TTC549 (cell line): ENCODE measurements around the gene TRPM3.

ENCODE experiments used
- FAIRE-seq: peaks from 2 replicates; lab custom pipeline; 2012; peaks lifted over from hg19 to GRCh38; lab: Jason Lieb, UNC

The TRPM3 gene

DNA sequence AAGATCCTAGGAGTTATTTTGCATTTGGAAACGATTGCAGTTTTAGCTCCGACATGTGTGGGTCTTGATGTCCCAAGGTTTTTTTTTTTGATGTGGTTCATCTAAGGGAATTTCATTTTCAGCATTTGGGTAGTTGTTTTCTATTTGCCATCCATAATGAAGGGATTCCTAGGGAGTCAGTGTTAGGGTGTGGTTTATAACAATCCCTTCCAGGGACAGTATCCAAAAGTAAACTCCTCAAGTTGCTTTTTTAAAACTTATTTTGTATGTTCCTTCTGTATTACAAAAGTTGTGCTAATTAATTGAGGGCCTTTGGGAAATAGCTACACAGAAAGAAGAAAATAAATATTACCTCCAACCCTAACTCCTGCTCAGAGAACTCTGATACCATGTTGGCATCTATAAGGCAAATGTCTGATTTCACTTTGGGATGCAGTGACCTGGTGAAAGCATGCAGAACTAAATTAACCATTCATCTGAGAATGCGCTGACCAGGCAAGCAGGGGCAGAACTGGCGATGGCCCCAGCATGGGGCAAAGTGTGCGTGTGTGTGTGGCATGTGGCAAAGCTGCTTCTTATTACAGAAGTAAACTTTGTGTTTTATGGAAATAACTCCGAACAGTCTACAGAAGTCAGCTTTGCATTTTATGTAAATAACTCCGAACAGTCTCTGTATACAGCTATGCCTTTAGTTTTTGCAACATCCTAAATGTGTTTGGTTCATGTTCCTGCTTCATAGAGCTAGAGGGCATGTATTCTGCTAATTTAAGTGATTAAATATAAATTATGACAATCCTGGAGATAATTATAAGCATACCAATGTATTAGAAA, 237.2 kb downstream of the TRPM3 start:
- FAIRE-seq = no peak

DNA sequence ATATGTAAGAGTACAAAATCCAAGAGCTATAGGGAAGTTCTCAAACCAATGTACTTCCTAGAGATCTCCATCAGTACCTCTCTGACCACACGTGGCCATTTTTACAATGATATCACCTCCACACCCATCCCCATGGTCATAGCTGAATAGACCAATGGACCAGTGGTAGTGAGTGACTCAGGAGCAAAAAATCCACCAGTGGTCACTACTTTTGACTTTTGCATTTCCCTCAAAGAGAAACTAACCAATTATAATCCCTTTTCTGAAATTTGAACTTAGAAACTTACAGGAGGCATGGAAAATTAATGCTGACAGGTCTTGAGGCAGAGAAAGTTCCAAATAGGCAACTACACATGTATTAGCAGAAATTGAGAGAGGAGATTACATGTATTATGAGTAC, 238.4 kb downstream of the TRPM3 start:
- no peak for FAIRE-seq

DNA sequence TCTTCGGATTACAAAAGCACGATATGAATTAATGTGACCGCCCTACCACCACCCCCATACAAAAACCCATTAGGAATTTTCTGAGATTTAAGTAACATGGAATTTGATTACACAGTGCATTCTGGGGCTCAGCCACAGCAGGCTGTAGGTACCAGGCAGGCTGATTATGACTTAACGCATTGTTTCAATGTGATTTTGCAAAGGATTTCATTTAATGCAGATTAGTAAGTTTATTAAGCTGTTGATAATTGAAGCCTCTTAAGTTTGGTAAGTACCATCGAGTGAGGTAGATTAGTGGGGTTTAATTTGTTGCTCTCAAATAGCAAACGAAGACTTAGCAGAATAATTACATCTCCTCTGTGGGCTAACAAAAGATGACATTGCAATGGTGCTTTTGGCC, 240.1 kb downstream of the TRPM3 start:
- no peak for FAIRE-seq

DNA sequence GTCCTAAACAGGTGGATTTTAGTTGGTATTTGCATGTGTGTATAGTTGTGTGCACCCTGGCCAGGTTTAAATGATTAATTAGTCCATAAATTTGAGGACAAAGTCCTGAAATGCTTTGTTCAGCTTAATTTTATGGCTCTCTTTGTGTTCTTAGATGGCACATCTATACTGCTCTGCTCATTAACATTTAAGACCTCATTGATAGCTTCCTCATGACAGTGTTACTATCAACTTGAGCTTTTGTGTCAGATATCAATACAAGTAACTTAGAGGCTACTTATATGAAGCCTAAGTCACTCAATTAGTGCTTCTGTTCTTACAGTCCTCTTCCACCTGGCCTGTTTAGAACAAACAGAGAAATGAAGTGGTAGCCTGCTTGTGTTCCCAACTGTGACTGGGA, 240.9 kb downstream of the TRPM3 start:
- no peak for FAIRE-seq

DNA sequence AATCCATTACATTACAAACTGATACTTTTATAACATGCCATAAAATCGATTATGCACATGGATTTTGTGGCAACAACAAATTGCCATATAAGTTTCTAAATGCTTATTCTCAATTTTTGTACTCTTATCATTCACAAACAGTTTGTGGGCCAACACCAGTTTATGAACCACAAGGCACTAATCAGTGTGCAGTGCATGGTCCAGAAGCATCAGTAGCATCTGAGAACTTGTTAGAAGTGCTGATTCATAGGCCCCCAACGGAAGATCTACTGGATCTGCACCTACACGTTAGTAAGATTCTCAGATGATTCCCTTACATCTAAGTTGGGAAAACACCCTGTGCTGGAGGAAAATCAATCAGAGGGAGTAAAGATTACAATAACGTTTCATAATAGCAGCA, 242.8 kb downstream of the TRPM3 start:
- FAIRE-seq = no peak

DNA sequence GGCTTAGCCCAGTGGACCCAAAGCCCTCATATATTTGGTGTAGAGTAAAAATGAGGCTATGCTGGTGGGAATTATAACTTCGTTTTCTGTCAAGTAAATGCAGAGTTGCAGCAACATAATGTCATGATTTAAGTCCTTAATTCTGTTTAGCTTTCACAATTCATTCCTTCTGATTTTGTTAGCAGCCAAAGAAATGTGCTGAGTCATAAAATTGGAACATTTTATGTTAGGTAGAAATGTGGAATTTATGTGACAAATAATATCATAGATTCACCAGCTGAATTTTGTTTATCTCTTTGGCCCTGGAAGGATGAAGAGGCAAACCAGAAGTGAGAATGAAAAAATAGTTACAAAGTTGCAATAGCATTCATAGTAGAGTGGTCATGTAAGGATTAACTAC, 247.0 kb downstream of the TRPM3 start:
- no peak for FAIRE-seq

DNA sequence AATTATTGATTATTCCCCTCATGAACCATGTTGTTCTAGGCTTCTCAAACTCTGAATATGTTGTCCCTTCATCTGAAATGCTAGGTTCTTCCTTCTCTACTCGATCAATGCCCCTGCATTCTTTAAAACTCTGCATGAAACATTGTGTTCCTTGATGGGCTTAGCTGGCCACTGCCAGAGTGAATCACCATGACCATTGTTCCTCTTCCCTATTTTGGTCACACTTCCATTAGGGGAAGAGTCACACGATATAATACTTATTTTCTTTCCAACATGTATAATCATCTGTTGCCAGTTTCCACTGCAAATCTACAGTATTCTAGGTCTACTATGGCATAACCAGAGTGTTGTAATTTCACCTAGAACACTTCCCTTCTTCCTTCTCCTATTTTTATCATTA, 247.9 kb downstream of the TRPM3 start:
- FAIRE-seq = no peak

DNA sequence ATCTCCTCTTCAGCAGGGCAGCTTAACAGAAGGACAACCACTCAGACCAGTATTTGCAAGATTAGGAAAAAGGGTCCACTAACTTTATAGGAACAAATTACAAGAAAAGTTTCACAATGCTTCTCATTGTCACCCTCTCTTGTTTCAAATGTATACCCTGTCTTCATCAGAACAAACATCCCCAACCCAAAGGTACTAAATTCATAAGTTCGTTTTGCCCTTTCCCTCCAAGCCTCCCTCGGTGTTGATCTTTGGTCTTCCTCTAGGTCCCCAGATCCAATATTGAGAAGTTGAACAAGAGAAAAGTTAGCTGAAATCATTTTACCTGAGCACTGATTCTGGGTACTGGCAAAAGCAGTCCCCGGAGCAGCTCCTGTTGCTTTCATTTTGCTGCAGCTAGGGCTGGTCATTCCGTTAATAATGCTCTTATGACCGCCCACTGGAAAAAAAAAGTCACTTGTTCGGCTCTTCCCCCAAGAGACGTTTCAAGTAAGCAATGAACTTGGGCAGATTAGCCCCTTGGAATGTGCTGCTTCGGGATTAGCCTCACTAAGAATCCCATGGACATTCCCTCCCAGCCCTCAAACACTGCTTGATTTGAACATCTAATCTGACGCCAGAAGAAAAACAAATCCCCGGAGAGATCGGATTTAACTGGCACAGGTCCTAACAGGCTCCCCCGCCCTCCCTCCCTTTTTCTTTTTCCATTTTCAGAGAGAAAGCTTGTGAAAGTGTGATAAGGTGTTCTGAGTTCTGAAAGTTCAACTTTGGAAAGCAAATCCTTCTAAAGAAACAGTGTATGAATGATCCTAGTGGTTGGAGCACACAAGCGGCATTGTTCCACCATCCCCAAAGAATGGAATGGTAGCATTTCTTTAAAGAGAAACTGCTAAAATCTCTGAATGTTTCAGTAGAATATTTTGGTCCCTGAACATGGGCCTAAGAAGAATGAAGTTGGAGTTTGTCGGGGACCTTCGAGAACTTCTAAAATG, 252.5 kb downstream of the TRPM3 start:
- FAIRE-seq = no peak

DNA sequence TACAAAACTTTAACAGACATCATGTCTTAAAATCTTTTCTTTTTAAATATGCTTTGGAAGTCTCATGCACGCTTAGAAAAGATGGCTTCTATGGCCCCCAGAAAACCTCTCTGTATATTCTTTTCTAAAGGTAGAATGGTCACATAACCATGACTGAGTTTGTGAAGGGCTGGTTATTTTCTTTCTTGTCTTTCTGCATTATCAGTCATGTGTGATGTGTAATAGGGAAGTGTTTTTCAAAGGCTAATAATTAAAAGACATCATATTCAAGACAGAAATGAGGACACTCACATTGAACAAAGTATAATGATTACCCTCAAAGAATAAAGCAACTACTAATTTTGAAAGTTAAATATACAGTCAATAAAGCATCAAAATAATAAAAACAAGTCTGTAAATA, 253.4 kb downstream of the TRPM3 start:
- FAIRE-seq = no peak

DNA sequence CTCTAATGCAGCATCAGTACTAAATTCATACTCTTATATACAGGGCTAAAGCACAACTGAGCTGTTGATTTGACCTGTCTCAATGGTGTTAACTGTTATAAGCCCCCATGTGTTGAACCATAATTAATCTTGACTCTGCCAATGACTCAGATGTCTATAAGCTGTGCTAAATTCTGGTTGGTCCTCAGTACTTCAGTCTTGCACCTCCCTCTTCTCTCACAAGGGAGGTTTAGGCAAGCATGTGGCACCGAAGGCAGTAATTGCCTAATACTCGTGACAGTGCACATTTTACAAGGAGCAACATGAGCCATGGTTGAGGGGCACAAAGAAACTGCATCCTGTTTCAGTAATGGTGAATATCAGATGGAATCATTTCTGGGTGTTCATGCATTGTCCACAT, 255.9 kb downstream of the TRPM3 start:
- FAIRE-seq = no peak

DNA sequence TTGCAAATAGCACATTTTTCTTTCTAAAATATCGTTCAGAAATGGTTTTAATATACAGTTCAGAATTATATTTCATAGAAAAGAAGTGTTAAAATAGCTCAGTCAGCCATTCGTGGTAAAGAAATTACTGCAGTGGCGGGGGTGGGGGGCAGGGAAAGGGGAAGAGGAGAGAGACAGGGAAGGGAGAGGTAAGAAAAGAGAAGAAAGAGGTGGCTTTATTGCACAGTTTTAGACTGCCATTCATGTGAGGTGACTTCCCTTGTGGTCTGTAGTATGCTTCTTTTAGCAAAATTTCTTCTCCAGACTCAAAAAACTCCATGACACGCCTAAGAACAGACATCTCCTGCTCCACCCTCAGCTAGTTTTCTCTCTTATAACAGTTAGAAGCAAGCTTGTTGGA, 259.6 kb downstream of the TRPM3 start:
- FAIRE-seq = no peak

DNA sequence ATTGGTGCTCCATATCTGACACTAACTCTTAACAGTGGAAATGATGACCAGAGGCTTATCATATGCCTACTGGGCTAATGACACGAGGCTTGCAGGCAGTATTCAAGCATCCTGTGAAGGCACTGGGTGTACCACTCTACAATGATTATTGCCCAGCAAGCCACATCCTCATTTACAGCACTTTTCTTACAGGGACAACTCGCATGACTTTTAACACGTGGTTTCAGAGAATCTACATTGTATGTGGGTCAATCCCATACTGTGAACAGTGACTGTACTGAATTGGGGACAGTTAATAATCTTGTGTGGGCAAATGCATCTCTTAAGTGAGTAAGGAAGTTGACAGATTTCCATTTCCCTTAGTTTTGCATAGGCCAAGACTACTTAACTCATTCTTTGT, 260.0 kb downstream of the TRPM3 start:
- no peak for FAIRE-seq

DNA sequence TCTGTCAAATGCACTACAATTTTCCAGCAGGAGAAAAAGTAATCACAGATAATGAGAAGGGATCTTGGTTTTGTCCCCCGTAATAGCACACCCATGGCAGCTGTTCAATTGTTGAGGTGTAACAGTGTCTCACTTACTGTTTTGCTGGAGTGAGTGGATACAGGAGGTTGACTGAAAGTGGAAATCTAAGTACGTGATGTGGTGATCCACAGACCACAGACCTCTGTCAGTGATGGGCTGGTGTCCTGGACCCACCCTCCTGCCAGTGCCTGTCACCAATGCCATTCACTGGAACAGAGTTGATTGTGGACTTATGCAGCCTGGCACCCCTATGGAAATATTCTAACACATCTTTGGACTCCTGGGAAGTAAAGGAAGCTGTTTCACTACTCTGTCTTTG, 261.7 kb downstream of the TRPM3 start:
- FAIRE-seq = no peak

DNA sequence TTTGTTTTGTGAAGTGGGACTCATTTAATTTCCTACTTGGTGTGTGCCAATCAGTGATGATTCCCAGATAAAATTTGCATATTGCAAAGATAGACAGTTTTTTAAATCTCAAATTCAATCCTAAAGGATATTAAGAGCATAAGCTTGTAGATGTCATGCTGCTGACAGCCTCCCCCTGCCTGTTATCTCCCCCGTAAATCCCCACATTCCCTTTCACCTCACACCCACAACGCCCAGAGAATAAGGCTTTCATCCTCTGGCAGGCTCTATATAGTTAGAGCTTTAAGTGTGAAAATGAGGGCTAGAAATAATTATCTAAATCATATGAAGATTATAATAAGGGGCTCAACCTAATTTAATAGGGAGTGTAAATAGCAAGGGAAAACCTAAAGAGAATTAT, 265.0 kb downstream of the TRPM3 start:
- FAIRE-seq = no peak

DNA sequence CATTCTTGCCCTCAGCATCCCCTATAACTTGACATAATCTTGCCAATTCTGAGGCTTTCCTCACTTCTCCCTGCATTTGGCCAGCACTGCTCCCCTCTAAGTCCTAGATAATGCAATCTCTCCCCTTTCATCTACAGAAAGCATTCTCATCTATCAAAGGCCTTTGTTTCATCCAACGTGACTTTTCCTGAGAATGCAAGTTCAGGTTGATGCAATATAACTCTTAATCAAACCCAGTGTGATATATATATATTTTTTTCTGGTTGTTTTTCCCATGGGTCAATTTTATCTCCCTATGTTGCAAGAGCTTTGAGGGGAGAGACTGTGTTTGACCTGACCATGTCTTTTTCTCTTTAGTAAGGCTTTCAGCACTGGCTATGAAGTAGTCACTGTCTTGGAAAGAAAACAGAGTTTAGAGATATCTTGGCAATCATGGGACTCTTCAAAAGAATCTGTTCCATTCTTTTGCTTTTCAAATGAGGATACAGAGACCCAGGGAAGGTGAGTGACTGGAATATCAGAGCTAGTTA, 268.6 kb downstream of the TRPM3 start:
- FAIRE-seq = no peak

DNA sequence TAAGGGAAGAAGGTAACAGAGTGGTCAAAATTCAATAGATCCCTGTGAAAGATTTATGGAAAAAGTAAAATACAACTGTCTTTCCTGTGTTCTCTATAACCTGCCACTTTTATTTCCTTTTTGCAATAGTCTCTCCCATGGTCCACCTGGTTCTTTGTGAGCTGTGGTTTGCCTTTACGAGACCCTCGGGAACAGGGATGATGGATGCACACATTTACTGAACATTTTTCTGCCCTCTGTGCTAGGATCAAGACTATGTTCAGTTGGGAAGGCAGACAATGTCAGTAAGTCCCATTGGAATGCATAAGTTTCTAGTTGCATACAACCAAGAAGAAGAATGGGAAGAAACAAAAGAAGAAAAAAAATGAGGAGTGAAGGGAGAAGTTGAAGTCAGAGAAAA, 281.2 kb downstream of the TRPM3 start:
- FAIRE-seq = no peak

DNA sequence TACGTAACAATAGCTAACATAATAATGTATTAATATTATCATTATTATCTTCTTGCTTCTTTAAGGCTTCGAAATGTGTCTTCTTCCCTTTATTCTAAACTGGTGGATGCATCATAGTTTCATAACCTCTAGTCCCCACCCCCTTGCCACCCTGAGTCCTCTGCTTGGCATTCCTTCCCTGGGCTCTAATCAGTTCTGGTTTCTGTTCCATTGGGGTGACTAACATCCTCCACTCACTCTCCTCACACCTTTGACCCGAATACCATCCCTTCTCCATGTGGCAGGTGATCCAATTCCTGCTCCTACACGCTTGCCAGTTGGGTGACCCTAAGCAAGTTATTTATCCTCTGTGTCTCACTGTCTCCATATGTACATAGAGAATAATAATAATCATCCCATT, 286.1 kb downstream of the TRPM3 start:
- FAIRE-seq = no peak

DNA sequence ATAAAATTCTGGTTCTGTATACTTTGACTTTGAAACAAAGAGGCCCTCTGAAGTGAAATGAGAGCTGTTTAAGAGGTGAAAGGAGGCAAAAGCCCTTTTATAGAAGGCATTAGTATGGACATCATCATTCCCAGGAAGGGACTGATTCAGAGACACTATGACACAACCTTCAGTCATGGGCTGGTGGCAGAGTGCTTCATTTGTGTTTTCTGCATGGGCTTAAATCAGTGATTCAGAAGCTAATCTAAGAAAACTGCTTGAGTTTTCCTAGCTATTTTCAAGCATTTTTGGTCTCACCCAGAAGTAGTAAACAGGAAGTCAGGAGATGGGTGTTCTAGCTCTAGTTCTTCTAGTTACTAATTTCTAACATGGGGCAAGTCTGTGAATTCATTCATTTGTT, 288.9 kb downstream of the TRPM3 start:
- no peak for FAIRE-seq

DNA sequence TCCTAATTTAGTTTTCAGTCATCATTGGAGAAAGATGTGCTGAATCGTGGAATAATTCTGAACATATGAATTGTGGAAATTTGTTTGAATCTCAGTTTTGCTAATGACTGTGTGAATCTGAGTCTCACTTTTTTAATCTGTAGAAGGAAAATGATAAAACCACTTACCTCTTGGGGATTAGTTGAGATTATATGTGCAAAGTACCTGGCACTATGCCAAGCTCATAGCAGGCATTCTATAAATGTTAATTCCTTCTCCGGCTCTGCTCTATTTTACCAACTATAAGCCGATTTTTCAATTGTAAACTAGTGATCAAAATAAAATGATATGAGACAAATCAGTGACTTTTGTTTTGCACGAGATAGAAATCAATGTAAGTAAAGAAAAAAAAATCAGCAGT, 290.8 kb downstream of the TRPM3 start:
- FAIRE-seq = no peak

DNA sequence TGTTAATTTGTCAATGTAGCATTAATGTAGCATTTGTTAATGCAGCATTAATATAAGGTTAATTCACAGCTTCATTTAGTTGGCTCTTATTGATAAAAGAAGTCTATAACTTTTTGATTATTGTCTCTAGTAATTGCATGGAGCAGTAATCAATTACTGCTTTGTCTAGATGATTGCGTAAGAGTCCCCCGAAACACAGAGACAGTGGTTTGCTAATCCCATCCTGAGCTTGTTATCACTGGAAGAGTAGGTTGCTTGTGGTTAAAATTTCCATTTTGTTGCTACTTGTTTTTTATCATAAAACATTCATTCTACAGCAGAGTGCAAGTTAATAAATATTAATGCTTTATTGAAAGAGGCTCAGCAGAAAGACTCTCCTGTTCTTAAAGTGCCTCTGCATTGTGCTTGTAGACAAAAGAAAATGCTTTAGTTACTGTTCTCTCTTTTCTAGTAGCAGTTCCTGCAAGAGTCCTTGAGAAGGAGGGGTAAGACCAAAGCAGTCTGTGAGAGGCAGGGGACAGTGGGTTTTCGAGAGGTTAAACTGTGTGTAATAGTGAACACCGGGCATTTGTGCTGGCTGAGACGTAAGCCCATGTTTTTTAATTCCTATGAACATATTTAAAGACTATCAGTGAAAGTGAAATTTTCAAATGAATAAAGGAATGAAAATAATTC, 291.7 kb downstream of the TRPM3 start:
- no peak for FAIRE-seq

DNA sequence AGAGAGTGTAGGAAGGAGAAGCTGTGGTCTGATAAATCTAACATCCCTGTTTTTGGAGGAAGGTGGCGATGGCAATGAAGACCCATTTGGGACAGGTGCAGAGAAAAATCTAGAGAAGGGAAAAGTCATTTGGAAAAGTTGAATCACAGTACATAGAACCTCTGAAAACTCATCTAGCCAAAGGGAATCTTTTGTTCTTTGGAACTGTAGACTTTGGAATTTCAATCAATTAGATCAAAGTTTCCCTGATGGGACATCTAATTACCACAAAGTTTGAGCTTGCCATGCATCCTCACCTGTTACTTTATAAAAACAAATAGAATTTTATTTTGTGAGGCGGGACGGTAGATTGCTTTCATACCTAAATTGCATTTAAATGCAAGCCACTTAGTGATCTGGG, 294.9 kb downstream of the TRPM3 start:
- FAIRE-seq = no peak

DNA sequence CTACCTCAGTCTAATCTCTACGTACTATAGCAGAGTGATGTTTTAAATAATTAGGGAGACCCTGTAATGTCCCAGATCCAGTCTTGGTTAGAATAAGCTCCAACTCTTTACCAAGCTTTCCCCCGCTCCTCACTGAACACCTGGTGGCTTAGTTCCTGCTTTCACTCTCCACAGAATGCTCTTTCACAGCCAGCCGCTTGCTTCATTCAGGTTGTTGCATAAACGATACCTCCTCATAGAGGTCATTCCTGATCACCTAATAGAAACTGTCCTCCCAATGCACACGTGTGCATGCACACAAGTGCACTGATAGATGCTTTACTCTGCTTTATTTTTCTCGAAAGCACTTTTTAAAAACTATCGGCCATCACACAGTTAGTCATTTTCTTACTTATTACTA, 298.1 kb downstream of the TRPM3 start:
- FAIRE-seq = no peak

DNA sequence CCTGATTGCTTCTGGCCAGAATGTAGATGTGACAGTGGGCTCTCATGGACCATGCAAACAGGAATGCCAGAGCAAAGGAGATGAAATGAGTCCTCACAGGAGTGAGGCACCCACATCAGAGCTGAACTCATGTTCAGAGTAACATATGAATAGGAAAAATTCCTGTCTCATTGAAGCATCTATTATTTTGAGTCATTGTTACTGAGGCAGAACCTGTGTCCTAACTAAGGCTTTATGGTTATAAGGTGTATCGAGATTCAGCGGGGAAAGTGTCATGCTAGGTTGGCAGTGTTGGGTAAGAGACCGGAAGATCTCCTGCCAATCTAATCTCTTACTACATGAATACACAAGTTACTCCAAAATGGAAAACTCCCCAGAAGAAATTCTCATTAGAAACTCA, 304.1 kb downstream of the TRPM3 start:
- FAIRE-seq = no peak
